Endothelial cell of umbilical vein (primary cell): ENCODE data around the gene RNF111. TPM values are rescaled to one million over a fixed set of nuclear protein-coding genes. Genes with fewer than 3 reads are reported as not detected.

ENCODE experiments used
- BruUV-seq: library from RNA; stranded (reverse); fragments of 400-500 nt; replicated peaks from 2 replicates; lab custom pipeline; 2021; lab: Mats Ljungman, UMichigan
- CTCF ChIA-PET: fragments of 300-600, 350-600 bp; sonication (Branson Sonifier 250); formaldehyde crosslinking; loops from one replicate; lab custom pipeline; 2021; ENCODE audit warnings: antibody characterized with exemption, inconsistent platforms; lab: Charles Lee
- POLR2A ChIA-PET: fragments of 300-600, 350-600 bp; sonication (Branson Sonifier 250); formaldehyde crosslinking; loops from one replicate; lab custom pipeline; 2021; ENCODE audit warnings: antibody characterized with exemption, inconsistent platforms; lab: Charles Lee
- DNase-seq: peaks from one replicate; pipeline ENCODE4 v3.0.0-alpha.2; 2011; ENCODE audit warnings: low read depth, low spot score
- FAIRE-seq: peaks from 2 replicates; lab custom pipeline; 2011; peaks lifted over from hg19 to GRCh38; lab: Jason Lieb, UNC
- H2AFZ ChIP-seq: 2 replicates; pipeline ENCODE4 v1.6.0; 2012; ENCODE audit warnings: low read depth, low read length, control low read depth, inconsistent platforms
- H3K27ac ChIP-seq: 2 replicates; pipeline ENCODE4 v1.5.1; 2011; ENCODE audit warnings: low read depth, mild to moderate bottlenecking, control low read depth, low read length, moderate library complexity; ENCODE audit not compliant: insufficient read depth
- H3K27me3 ChIP-seq, 2 experiments: 2 replicates each; pipeline versions ENCODE4 v1.6.0 to v1.6.1; 2011; ENCODE audit warnings: low read length in 2 of 2, mixed read lengths in 1 of 2; ENCODE audit not compliant: control insufficient read depth in 2 of 2, insufficient read depth in 2 of 2
- H3K36me3 ChIP-seq, 2 experiments: 2 replicates in 1 of 2; 3 replicates in 1 of 2; pipeline ENCODE4 v1.5.1; 2011; ENCODE audit warnings: low read length in 2 of 2, mild to moderate bottlenecking in 1 of 2, moderate library complexity in 1 of 2; ENCODE audit not compliant: control insufficient read depth in 2 of 2, insufficient read depth in 2 of 2; ENCODE audit errors: extremely low read depth in 1 of 2
- H3K4me1 ChIP-seq: 3 replicates; pipeline ENCODE4 v1.5.1; 2011; ENCODE audit warnings: mild to moderate bottlenecking, low read length; ENCODE audit not compliant: control insufficient read depth, insufficient read depth; ENCODE audit errors: extremely low read depth
- H3K4me2 ChIP-seq: 2 replicates; pipeline ENCODE4 v1.6.1; 2011; ENCODE audit warnings: low read length, control low read depth, mixed read lengths; ENCODE audit not compliant: insufficient read depth
- H3K4me3 ChIP-seq, 3 experiments: fragments of 200-600 bp in 1 of 3; sonication (generic), shearing (Covaris generic) in 1 of 3; replicated peaks in 1 of 3; 2 replicates each; pipeline ENCODE4 v1.5.1; 2011 to 2016; ENCODE audit warnings: control low read depth in 3 of 3, low read length in 3 of 3, mild to moderate bottlenecking in 2 of 3, inconsistent platforms in 1 of 3, low read depth in 1 of 3, moderate library complexity in 1 of 3; ENCODE audit not compliant: insufficient read depth in 1 of 3
- H3K79me2 ChIP-seq: 2 replicates; pipeline ENCODE4 v1.6.0; 2012; ENCODE audit warnings: low read length, inconsistent platforms; ENCODE audit not compliant: control insufficient read depth, insufficient read depth
- H3K9ac ChIP-seq: replicated peaks from 2 replicates; pipeline ENCODE3; 2011; ENCODE audit warnings: low read length, control low read depth; ENCODE audit not compliant: insufficient read depth; ENCODE audit errors: extremely low read depth
- H3K9me1 ChIP-seq: replicated peaks from 3 replicates; pipeline ENCODE4 v1.6.0; 2011; ENCODE audit warnings: mild to moderate bottlenecking, low read length; ENCODE audit not compliant: control insufficient read depth, insufficient read depth; ENCODE audit errors: extremely low read depth
- H3K9me3 ChIP-seq: replicated peaks from 2 replicates; pipeline ENCODE4 v1.5.1; 2012; ENCODE audit warnings: low read length, inconsistent platforms; ENCODE audit not compliant: control insufficient read depth, insufficient read depth
- H4K20me1 ChIP-seq: replicated peaks from 2 replicates; pipeline ENCODE3; 2011; ENCODE audit warnings: mild to moderate bottlenecking, low read length; ENCODE audit not compliant: control insufficient read depth, insufficient read depth; ENCODE audit errors: extremely low read depth
- EZH2 ChIP-seq: IDR thresholded peaks from 2 replicates; pipeline ENCODE4 v1.6.1; 2012; ENCODE audit warnings: borderline replicate concordance, low read depth, mild to moderate bottlenecking, moderate library complexity, low read length, inconsistent platforms; ENCODE audit not compliant: severe bottlenecking
- FOS ChIP-seq: IDR thresholded peaks from 2 replicates; pipeline ENCODE4 v1.6.1; 2011; ENCODE audit warnings: mild to moderate bottlenecking, low read length, moderate library complexity, borderline replicate concordance; ENCODE audit not compliant: insufficient read depth
- GATA2 ChIP-seq: IDR thresholded peaks from 2 replicates; pipeline ENCODE4 v1.7.0; 2011; ENCODE audit warnings: low read depth, mild to moderate bottlenecking, moderate library complexity, mixed read lengths, low read length; ENCODE audit not compliant: insufficient read length, insufficient read depth
- JUN ChIP-seq: IDR thresholded peaks from 2 replicates; pipeline ENCODE4 v1.6.1; 2011; ENCODE audit warnings: borderline replicate concordance, low read depth; ENCODE audit not compliant: insufficient read length, insufficient read depth
- MAX ChIP-seq: IDR thresholded peaks from 2 replicates; pipeline ENCODE4 v1.6.1; 2011; ENCODE audit not compliant: insufficient read depth, insufficient read length
- MYC ChIP-seq: IDR thresholded peaks from one replicate; pipeline ENCODE4 v1.6.1; 2011; ENCODE audit warnings: mild to moderate bottlenecking, low read depth, low read length
- POLR2A ChIP-seq: IDR thresholded peaks from 2 replicates; pipeline ENCODE4 v1.6.1; 2012; ENCODE audit warnings: low read depth, mild to moderate bottlenecking, control low read depth, low read length
- POLR2AphosphoS5 ChIP-seq: IDR thresholded peaks from 2 replicates; pipeline ENCODE4 v1.6.1; 2012; ENCODE audit warnings: low read depth, mild to moderate bottlenecking, control low read depth, low read length, moderate library complexity; ENCODE audit not compliant: insufficient read depth
- dilution Hi-C: fragments of 300-500 bp; cut with MboI; formaldehyde crosslinking; loops from one replicate; pipeline ENCODE4 v1.15.0; 2019; ENCODE audit warnings: low sequenced_read_pairs; ENCODE audit not compliant: extremely low pct_ligation_motif_present
- intact Hi-C: fragments of 100-400 bp; cut with micrococcal nuclease; formaldehyde crosslinking; loops from one replicate; pipeline ENCODE4 v1.10.0; 2022
- polyA plus RNA-seq, 4 experiments: library from polyadenylated mRNA; depleted of rRNA in 3 of 4; stranded (reverse) in 3 of 4; unstranded in 1 of 4; fragments of >200 nt; gene quantifications; 2 replicates each; pipeline versions ENCODE4 v1.2.1 to v1.2.3, GENCODE V29; 2011 to 2012; ENCODE audit warnings: missing spikeins in 1 of 4
- total RNA-seq: library from RNA; stranded (reverse); gene quantifications from 2 replicates; pipeline ENCODE4 v1.2.3, GENCODE V29; 2021
- TF ChIP-seq, protein P1 (sequence below), 2 donors: IDR thresholded peaks; 1 replicate in 1 of 2; 2 replicates in 1 of 2; pipeline ENCODE4 v1.5.1; 2011; ENCODE audit warnings: low read length in 2 of 2, mild to moderate bottlenecking in 2 of 2, moderate library complexity in 2 of 2, control low read depth in 1 of 2, inconsistent platforms in 1 of 2, low read depth in 1 of 2; ENCODE audit not compliant: insufficient read depth in 1 of 2; ENCODE audit errors: extremely low read depth in 1 of 2

RNF111 gene
- total and polyA plus RNA-seq, 2 donors (not counting 3 experiments of a cell fraction or from before 2014, with no cell fraction given): 22.3 to 42.6 TPM

DNA sequence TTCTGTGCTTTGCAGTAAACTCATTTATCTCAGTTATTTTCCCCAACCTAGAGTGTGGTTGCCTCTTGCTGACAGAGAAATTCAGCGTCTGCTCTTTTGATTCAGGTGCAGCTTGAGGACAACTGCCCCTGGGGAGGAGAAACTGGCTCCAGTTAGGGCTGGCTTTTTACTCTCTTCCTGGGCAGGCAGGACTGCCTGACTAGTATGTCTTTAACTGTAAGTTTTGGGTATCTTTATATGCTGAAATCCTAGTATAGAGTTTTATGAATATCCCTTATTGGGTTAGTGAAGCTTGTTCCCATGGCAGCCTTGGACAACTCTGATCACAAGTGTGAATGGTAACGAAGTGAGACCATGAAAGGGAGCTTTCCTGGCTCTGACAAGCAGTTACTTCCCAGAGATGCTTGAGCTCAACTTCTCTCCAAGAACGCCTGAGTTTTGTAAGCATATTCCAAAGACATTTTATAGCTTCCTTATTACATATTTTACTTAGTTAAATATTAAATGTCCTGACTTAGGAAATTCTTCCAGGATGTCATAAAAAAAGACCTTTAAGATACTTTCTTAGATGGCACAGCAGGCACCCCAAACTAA is 144.6 kb downstream of the RNF111 start:
- BruUV-seq: no TSS peak
- H3K9ac ChIP-seq: no peak overlapping the region
- no peak overlapping the region for H3K4me3 ChIP-seq
- no peak for DNase-seq
- H3K4me2 ChIP-seq: no peak overlapping the region
- intact Hi-C loops (no loop called here), dilution Hi-C loops (no loop called here)
- FAIRE-seq: no peak
- H3K4me1 ChIP-seq: no peaks in the 10 kb centered on the region
- no peak overlapping the region for H2AFZ ChIP-seq
- peaks cover 34% of the 10 kb centered on the region for H3K79me2 ChIP-seq
- no peaks in the 10 kb centered on the region for H3K9me1 ChIP-seq
- no peak for TF ChIP-seq MYC
- no peak for TF ChIP-seq MAX
- no peak for TF ChIP-seq GATA2
- no peak for TF ChIP-seq FOS
- no peak for TF ChIP-seq JUN
- no peak for TF ChIP-seq EZH2
- TF ChIP-seq, protein P1, sequence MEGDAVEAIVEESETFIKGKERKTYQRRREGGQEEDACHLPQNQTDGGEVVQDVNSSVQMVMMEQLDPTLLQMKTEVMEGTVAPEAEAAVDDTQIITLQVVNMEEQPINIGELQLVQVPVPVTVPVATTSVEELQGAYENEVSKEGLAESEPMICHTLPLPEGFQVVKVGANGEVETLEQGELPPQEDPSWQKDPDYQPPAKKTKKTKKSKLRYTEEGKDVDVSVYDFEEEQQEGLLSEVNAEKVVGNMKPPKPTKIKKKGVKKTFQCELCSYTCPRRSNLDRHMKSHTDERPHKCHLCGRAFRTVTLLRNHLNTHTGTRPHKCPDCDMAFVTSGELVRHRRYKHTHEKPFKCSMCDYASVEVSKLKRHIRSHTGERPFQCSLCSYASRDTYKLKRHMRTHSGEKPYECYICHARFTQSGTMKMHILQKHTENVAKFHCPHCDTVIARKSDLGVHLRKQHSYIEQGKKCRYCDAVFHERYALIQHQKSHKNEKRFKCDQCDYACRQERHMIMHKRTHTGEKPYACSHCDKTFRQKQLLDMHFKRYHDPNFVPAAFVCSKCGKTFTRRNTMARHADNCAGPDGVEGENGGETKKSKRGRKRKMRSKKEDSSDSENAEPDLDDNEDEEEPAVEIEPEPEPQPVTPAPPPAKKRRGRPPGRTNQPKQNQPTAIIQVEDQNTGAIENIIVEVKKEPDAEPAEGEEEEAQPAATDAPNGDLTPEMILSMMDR (IDR thresholded peaks at IDR 0.05; ENCODE audit: extremely low read depth in 1 of 2, insufficient read depth in 1 of 2, low read depth in 1 of 2, low read length in 2 of 2): no peak
- TF ChIP-seq POLR2A: no peak
- no peak for TF ChIP-seq POLR2AphosphoS5
- no peak overlapping the region for H3K27ac ChIP-seq
- H3K36me3 ChIP-seq: peaks cover 12 to 18% of the 10 kb centered on the region in 2 experiments
- ChIA-PET CTCF (interaction anchor here (1.0 to 1.4 kb wide), 4 partner anchors 9 to 397 kb away, joined by 4 to 5 read pairs (median 4); no protein-coding TSS in a partner anchor), POLR2A (no interaction called here)
- no peaks in the 10 kb centered on the region for H3K9me3 ChIP-seq
- no peaks in the 10 kb centered on the region for H3K27me3 ChIP-seq
- no peaks in the 10 kb centered on the region for H4K20me1 ChIP-seq
